A549 (cell line): ENCODE results near the gene NDUFB10.

Experiments
- EP300 ChIP-seq, 2 experiments: fragments of >200 bp; sonication (Bioruptor Twin); formaldehyde crosslinking; IDR thresholded peaks; 2 replicates in 1 of 2; 3 replicates in 1 of 2; pipeline ENCODE4 v1.6.1; 2016 to 2017
- GATA3 ChIP-seq: IDR thresholded peaks from 2 replicates; pipeline ENCODE4 v1.6.1; 2012; ENCODE audit warnings: borderline replicate concordance
- MAZ ChIP-seq: fragments of 150-350 bp; IDR thresholded peaks from 2 replicates; pipeline ENCODE4 v1.6.1; 2014; ENCODE audit warnings: antibody characterized with exemption, low read depth, low read length, borderline replicate concordance
- POLR2A ChIP-seq: IDR thresholded peaks from 2 replicates; pipeline ENCODE4 v1.6.1; 2012; ENCODE audit warnings: mild to moderate bottlenecking, low read length
- RFX5 ChIP-seq: fragments of 450-650 bp; IDR thresholded peaks from 2 replicates; pipeline ENCODE4 v1.7.1; 2014; ENCODE audit warnings: antibody characterized with exemption, mild to moderate bottlenecking, moderate library complexity
- SMC3 ChIP-seq: fragments of >200 bp; sonication (Bioruptor Twin); formaldehyde crosslinking; IDR thresholded peaks from 3 replicates; pipeline ENCODE4 v1.6.1; 2018; ENCODE audit warnings: inconsistent platforms
- TFCP2L1 ChIP-seq: fragments of 250-450 bp; sonication (Bioruptor Pico); IDR thresholded peaks from 2 replicates; pipeline ENCODE4 v1.5.0; 2021; ENCODE audit warnings: mild to moderate bottlenecking
- ZFP36 ChIP-seq: fragments of 450-650 bp; IDR thresholded peaks from 2 replicates; pipeline ENCODE4 v1.6.1; 2014; ENCODE audit warnings: borderline replicate concordance; ENCODE audit not compliant: partially characterized antibody
- TF ChIP-seq, protein P1 (sequence below): fragments of >200 bp; sonication (Bioruptor Twin); formaldehyde crosslinking; IDR thresholded peaks from 3 replicates; pipeline ENCODE4 v1.5.1; 2016
- TF ChIP-seq, protein P2 (sequence below): IDR thresholded peaks from 2 replicates; pipeline ENCODE4 v1.6.1; 2012

- no peak for TF ChIP-seq POLR2A
- TF ChIP-seq ZFP36 = no peak
- TF ChIP-seq, protein P1, sequence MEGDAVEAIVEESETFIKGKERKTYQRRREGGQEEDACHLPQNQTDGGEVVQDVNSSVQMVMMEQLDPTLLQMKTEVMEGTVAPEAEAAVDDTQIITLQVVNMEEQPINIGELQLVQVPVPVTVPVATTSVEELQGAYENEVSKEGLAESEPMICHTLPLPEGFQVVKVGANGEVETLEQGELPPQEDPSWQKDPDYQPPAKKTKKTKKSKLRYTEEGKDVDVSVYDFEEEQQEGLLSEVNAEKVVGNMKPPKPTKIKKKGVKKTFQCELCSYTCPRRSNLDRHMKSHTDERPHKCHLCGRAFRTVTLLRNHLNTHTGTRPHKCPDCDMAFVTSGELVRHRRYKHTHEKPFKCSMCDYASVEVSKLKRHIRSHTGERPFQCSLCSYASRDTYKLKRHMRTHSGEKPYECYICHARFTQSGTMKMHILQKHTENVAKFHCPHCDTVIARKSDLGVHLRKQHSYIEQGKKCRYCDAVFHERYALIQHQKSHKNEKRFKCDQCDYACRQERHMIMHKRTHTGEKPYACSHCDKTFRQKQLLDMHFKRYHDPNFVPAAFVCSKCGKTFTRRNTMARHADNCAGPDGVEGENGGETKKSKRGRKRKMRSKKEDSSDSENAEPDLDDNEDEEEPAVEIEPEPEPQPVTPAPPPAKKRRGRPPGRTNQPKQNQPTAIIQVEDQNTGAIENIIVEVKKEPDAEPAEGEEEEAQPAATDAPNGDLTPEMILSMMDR = no peak
- no peak for TF ChIP-seq SMC3
- TF ChIP-seq MAZ = no peak
- TF ChIP-seq TFCP2L1 (CRISPR knock-in tag) = no peak
- no peak for TF ChIP-seq GATA3
- TF ChIP-seq RFX5 = no peak
- no peak for TF ChIP-seq EP300 (IDR thresholded peaks at IDR 0.05)
- TF ChIP-seq, protein P2, sequence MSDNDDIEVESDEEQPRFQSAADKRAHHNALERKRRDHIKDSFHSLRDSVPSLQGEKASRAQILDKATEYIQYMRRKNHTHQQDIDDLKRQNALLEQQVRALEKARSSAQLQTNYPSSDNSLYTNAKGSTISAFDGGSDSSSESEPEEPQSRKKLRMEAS = no peak
These were observed 39.9 kb upstream of the NDUFB10 start for GRCh38 chr16:1919327-1919998.
